Measurements from ENCODE around the gene RPS26. TPM values are rescaled to one million over a fixed set of nuclear protein-coding genes. Genes with fewer than 3 reads are reported as not detected.

The RPS26 gene
- total and polyA plus RNA-seq, 9 of the 15 experiments (the other 6 are each of a cell fraction or from before 2014, with no cell fraction given): 70.2 to 1,589 (median 852) TPM

DNA sequence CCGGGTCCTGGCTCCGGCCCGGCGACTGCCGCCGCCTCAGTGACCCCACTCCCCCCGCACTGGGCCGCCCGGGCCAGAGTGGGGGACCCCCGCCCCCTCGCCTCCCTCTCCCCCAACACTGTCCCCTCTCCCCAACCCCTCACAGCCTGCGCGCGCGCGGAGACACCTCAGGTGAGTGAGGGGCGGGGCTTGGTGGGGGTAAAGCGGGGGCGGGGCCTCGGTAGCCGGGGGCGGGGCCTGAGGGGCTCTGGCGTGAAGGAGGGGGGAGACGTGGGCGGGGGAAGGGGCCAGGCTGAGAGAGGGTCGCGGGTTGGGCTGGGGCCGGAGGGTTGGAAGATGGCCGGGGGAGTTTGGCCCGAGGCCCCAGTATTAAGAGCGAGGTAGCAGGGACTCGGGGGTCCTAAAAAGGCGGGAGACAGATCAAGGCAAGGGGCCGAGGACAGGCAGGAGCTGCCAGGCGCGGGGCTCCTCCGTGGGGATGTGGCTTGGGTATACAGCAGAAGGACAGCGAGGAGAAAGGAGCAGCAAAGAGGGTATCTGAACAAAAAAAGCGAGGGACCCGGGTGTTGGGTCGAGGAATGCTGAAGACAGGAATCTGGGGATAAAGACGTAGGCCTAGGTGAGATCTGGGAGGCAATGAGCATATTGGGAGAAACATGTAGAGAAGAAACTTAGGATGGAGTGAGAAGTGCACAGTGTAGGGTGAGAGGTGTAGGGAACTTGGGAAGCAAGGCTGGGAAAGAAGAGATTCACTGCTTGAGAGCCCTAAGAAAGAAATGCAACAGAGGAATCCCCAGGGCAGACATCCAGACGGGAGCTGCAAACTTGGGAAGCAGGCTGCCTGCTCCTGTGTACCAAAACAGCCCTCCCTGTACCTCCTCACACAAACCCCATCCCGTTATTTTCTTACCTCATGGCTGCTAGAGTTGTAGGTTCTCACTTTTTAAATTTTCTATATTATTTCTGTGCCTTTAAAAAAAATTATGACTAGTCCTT is 33.9 kb upstream of the RPS26 start (continued):
- TF ChIP-seq, protein P1, sequence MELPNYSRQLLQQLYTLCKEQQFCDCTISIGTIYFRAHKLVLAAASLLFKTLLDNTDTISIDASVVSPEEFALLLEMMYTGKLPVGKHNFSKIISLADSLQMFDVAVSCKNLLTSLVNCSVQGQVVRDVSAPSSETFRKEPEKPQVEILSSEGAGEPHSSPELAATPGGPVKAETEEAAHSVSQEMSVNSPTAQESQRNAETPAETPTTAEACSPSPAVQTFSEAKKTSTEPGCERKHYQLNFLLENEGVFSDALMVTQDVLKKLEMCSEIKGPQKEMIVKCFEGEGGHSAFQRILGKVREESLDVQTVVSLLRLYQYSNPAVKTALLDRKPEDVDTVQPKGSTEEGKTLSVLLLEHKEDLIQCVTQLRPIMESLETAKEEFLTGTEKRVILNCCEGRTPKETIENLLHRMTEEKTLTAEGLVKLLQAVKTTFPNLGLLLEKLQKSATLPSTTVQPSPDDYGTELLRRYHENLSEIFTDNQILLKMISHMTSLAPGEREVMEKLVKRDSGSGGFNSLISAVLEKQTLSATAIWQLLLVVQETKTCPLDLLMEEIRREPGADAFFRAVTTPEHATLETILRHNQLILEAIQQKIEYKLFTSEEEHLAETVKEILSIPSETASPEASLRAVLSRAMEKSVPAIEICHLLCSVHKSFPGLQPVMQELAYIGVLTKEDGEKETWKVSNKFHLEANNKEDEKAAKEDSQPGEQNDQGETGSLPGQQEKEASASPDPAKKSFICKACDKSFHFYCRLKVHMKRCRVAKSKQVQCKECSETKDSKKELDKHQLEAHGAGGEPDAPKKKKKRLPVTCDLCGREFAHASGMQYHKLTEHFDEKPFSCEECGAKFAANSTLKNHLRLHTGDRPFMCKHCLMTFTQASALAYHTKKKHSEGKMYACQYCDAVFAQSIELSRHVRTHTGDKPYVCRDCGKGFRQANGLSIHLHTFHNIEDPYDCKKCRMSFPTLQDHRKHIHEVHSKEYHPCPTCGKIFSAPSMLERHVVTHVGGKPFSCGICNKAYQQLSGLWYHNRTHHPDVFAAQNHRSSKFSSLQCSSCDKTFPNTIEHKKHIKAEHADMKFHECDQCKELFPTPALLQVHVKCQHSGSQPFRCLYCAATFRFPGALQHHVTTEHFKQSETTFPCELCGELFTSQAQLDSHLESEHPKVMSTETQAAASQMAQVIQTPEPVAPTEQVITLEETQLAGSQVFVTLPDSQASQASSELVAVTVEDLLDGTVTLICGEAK (IDR thresholded peaks at IDR 0.05): 0 out of 2 replicates have a peak, but pooled peaks have one; percentile 30
- TF ChIP-seq, protein P1 (CRISPR knock-in tag; IDR thresholded peaks at IDR 0.05): no peak
- no peak for TF ChIP-seq TCFL5 (CRISPR knock-in tag; conservative IDR thresholded peaks at IDR 0.05)
- TF ChIP-seq POLR2G (IDR thresholded peaks at IDR 0.05; ENCODE audit: low read depth, low read length): peak; percentile 21; the same call in 1 of the 2 replicates
- TF ChIP-seq PHF8 (IDR thresholded peaks at IDR 0.05; ENCODE audit: borderline replicate concordance, low read length): 0 out of 2 replicates have a peak, but pooled peaks have one; percentile 11
- TF ChIP-seq PTTG1 (tag; IDR thresholded peaks at IDR 0.05; ENCODE audit: low read depth): no peak
- TF ChIP-seq NR3C1 (CRISPR knock-in tag; IDR thresholded peaks at IDR 0.05): no peak
- TF ChIP-seq NR2C2 (CRISPR knock-in tag; IDR thresholded peaks at IDR 0.05): no peak
- peak; percentile 5; the same call in 1 of the 2 replicates for TF ChIP-seq NR2C2 (tag; IDR thresholded peaks at IDR 0.05)
- TF ChIP-seq L3MBTL2 (IDR thresholded peaks at IDR 0.05): no peak
- peak; percentile 31; the same call in 1 of the 2 replicates for TF ChIP-seq ZBTB7A (IDR thresholded peaks at IDR 0.05; ENCODE audit: borderline replicate concordance, control insufficient read depth, low read depth, low read length)
- TF ChIP-seq, protein P2, sequence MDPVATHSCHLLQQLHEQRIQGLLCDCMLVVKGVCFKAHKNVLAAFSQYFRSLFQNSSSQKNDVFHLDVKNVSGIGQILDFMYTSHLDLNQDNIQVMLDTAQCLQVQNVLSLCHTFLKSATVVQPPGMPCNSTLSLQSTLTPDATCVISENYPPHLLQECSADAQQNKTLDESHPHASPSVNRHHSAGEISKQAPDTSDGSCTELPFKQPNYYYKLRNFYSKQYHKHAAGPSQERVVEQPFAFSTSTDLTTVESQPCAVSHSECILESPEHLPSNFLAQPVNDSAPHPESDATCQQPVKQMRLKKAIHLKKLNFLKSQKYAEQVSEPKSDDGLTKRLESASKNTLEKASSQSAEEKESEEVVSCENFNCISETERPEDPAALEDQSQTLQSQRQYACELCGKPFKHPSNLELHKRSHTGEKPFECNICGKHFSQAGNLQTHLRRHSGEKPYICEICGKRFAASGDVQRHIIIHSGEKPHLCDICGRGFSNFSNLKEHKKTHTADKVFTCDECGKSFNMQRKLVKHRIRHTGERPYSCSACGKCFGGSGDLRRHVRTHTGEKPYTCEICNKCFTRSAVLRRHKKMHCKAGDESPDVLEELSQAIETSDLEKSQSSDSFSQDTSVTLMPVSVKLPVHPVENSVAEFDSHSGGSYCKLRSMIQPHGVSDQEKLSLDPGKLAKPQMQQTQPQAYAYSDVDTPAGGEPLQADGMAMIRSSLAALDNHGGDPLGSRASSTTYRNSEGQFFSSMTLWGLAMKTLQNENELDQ (CRISPR knock-in tag; IDR thresholded peaks at IDR 0.05; ENCODE audit: borderline replicate concordance): no peak
